ENCODE results near the gene EDDM3A.

- TF ChIP-seq POLR2A (IDR thresholded peaks at IDR 0.05), result no peak
- TF ChIP-seq CTCF (IDR thresholded peaks at IDR 0.05 in 4 of 5, conservative IDR thresholded peaks at IDR 0.05 in 1 of 5), result no peak
These were observed 31.0 kb upstream of the EDDM3A start for GRCh38 chr14:20714593-20715250.
